Lower lobe of right lung (tissue), 2 donors: Measurements from ENCODE around the gene PTGIS. TPM values are rescaled to one million over a fixed set of nuclear protein-coding genes. Genes with fewer than 3 reads are reported as not detected.

ENCODE experiments used
- ATAC-seq, 2 donors: fragments of 200-7000 bp; cut with Tn5 transposase; one replicate each; pipeline ENCODE4 v1.9.1; 2020 to 2022; ENCODE audit warnings: mild to moderate bottlenecking in 2 of 2, moderate library complexity in 2 of 2
- DNase-seq: peaks from one replicate; pipeline ENCODE4 v3.0.0-alpha.2; 2020
- H3K27ac ChIP-seq: fragments of 200-600 bp; one replicate; pipeline ENCODE4 v1.8.0; 2022
- H3K27me3 ChIP-seq: fragments of 200-600 bp; one replicate; pipeline ENCODE4 v1.8.0; 2022; ENCODE audit warnings: low read depth
- H3K36me3 ChIP-seq: fragments of 200-600 bp; one replicate; pipeline ENCODE4 v1.8.0; 2022; ENCODE audit warnings: mild to moderate bottlenecking
- H3K4me1 ChIP-seq: fragments of 200-600 bp; one replicate; pipeline ENCODE4 v1.8.0; 2022
- H3K4me3 ChIP-seq: fragments of 200-600 bp; one replicate; pipeline ENCODE4 v1.8.0; 2022; ENCODE audit warnings: mild to moderate bottlenecking
- H3K9me3 ChIP-seq: fragments of 200-600 bp; one replicate; pipeline ENCODE4 v1.8.0; 2022
- intact Hi-C: fragments of 100-400 bp; cut with DNase I; formaldehyde crosslinking; loops from one replicate; pipeline ENCODE4 v1.11.0; 2022
- total RNA-seq: library from RNA; stranded (reverse); fragmentation: NEBNext Ultra II Directional; extraction: Animal tissue kit (Norgen Biotek cat#: 25700); gene quantifications from one replicate; pipeline ENCODE4 v1.2.1, GENCODE V29; 2021
- TF ChIP-seq, protein P1 (sequence below): fragments of 200-600 bp; IDR thresholded peaks from one replicate; pipeline ENCODE4 v1.8.0; 2022; ENCODE audit warnings: antibody characterized with exemption, mild to moderate bottlenecking
- donor health status: DM: no; HTN: yes; CAD: no; lungs with severe emphysema.

The PTGIS gene
- total RNA-seq, 1 donor from 2014 or later = 41.2 TPM

DNA sequence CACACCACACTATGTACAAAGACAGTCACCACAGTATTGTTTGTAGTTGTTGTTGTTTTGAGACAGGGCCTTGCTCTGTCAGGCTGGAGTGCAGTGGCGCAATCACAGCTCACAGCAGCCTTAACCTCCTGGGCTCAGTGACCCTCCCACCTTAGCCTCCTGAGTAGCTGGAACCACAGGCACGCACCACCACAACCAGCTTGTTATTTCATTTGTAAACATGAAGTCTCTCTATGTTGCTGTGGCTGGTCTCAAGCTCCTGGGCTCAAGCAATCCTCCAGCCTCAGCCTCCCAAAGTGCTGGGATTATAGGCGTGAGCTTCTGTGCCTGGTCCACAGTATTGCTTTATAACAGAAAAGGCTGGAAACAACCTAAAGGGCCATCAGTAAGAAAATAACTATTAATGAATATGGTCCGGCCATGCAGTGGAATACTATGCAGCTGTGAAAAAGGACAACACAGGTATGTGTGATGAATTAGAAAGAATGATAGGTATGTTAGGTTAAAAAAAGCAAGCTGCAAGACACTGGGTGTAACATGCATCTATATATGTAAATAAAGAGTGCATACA, 30.0 kb upstream of the PTGIS start:
- intact Hi-C loops = no loop called here
- TF ChIP-seq, protein P1, sequence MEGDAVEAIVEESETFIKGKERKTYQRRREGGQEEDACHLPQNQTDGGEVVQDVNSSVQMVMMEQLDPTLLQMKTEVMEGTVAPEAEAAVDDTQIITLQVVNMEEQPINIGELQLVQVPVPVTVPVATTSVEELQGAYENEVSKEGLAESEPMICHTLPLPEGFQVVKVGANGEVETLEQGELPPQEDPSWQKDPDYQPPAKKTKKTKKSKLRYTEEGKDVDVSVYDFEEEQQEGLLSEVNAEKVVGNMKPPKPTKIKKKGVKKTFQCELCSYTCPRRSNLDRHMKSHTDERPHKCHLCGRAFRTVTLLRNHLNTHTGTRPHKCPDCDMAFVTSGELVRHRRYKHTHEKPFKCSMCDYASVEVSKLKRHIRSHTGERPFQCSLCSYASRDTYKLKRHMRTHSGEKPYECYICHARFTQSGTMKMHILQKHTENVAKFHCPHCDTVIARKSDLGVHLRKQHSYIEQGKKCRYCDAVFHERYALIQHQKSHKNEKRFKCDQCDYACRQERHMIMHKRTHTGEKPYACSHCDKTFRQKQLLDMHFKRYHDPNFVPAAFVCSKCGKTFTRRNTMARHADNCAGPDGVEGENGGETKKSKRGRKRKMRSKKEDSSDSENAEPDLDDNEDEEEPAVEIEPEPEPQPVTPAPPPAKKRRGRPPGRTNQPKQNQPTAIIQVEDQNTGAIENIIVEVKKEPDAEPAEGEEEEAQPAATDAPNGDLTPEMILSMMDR = no peak
- Histone ChIP-seq H3K36me3 (no peaks in the 10 kb centered on the region), H3K27ac (no peak overlapping the region), H3K9me3 (no peaks in the 10 kb centered on the region), H3K27me3 (no peaks in the 10 kb centered on the region), H3K4me3 (no peak overlapping the region), H3K4me1 (peaks cover 39% of the 10 kb centered on the region)
- DNase-seq = peak; percentile 12
- ATAC-seq = no peak

DNA sequence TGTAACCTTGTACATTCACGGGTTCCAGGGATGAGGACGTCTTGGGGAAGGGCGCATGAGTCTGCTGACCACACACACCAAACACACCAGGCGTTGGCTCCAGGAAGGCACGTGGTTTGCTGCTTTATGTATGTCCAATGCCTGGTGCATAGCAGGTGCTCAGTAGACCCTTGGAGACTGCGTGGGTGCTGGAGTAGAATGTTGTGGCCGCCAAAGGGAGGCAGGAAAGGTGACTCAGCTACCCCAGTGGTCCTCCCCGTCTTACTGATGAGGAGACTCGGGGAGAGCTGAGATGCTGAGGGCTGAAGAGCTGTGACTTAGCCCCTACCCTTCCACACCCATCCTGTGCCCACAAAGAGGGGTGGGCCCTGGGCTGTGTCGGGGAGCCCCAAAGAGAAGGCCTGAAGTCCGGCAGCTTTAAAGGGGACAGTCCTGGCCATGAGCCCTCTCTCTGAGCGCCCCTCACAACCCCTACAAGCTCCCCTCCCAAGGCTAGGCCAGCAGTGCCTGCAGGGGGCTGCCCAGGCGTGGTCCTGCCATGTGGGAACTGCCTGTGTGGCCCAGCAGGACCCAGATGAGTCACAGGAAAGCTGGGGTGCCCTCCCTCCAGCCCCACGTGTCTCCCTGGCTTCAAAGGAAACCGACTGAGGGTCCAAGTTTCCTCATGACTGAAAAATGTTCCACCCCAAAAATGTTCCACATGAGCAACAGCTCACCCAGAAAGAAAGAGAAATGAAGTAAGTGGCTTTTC, 28.0 kb upstream of the PTGIS start:
- Histone ChIP-seq H3K27ac (peak overlapping the region; percentile 64), H3K27me3 (no peaks in the 10 kb centered on the region), H3K36me3 (no peaks in the 10 kb centered on the region), H3K9me3 (no peaks in the 10 kb centered on the region), H3K4me3 (no peak overlapping the region), H3K4me1 (peaks cover 39% of the 10 kb centered on the region)
- TF ChIP-seq, protein P1 = no peak
- ATAC-seq (peak in 1 of 2 donors; percentile 6), DNase-seq (no peak)
- intact Hi-C loops = no loop called here

DNA sequence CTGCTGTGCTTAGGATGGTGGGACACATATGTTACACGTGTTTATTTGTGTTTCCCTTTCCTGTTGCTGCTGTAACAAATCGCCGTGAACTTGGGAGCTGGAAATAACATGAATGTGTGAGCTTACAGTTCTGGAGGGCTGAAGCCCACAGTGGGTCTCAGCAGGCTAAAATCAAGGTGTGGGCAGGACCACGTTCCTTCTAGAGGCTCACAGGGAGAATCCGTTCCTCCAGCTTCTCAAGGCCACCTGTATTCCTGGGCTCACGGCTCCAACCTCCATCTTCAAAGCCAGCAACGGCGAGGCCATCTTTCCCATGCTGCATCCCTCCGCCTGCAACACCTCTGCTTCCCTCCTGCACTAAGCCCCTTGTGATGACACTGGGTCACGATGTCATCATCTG, 27.4 kb upstream of the PTGIS start:
- Histone ChIP-seq H3K27me3 (no peaks in the 10 kb centered on the region), H3K27ac (peak overlapping the region; percentile 64), H3K9me3 (no peaks in the 10 kb centered on the region), H3K4me3 (no peak overlapping the region), H3K4me1 (peaks cover 39% of the 10 kb centered on the region), H3K36me3 (no peaks in the 10 kb centered on the region)
- DNase-seq = no peak
- ATAC-seq = no peak
- TF ChIP-seq, protein P1 = no peak
- intact Hi-C loops = no loop called here

DNA sequence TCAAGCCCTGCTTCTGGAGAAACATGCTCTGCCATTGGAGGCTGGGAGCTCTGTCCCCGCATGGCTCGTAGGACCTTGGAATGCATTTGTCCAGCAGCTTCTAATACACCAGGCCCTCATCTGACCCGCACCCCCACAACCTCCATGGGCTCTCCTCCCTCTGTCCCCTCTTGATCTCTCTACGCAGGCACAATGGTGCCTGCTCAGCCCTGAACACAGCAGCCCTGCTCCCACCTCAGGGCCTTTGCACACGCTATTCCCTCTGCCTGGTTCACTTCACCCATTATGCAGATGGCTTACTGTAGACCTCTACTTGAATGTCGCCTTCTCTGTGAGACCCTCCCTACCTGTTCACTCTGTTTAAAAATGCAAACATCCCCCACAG, 27.0 kb upstream of the PTGIS start:
- H3K27ac ChIP-seq = peak overlapping the region; percentile 64
- H3K36me3 ChIP-seq = no peaks in the 10 kb centered on the region
- DNase-seq (no peak), ATAC-seq (no peak)
- no peak overlapping the region for H3K4me3 ChIP-seq
- H3K27me3 ChIP-seq = no peaks in the 10 kb centered on the region
- intact Hi-C loops = no loop called here
- peaks cover 39% of the 10 kb centered on the region for H3K4me1 ChIP-seq
- H3K9me3 ChIP-seq = no peaks in the 10 kb centered on the region
- TF ChIP-seq, protein P1 = no peak

DNA sequence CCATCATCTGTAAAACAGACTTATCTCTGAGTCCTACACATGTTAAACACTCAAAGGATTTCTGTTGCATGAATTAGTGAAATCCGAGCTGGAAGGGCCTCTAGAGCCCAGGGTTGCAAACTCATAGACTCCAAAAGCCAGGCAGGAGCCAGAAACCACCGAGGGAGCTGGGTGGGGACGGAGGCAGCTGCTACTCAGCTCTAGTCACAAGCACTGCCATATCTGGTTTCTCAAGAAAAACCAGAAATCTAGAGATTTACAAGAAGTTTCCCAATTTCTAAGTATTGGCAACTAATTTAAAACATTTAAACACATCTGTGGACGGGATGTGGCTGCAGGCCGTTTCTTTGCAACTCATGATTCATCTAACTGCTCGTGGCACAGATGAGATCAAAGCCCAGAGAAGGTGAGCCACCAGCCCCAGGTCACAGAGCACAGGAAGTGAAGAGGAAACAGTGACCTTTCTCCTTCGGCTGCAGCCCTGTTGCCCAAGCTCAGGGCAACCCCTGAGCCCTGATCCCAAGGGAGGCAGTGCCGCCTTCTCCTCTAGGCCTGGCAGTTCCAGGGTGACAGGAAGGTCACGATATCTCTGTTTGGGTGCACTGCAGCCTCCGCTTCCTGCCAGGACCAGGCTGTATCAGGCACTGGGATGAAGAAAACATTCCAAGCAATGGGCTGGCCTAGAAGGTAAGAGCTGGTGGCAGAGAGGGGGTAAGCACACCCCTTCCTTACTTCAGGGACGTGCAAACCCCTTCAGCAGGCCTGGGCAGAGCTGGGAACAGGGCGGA, 26.4 kb upstream of the PTGIS start:
- peak overlapping the region; percentile 64 for H3K27ac ChIP-seq
- no peaks in the 10 kb centered on the region for H3K9me3 ChIP-seq
- H3K36me3 ChIP-seq = no peaks in the 10 kb centered on the region
- H3K4me1 ChIP-seq = peaks cover 39% of the 10 kb centered on the region
- ATAC-seq = peak; percentile 33 to 49
- TF ChIP-seq, protein P1 = no peak
- H3K27me3 ChIP-seq = no peaks in the 10 kb centered on the region
- no peak overlapping the region for H3K4me3 ChIP-seq
- intact Hi-C loops = no loop called here
- DNase-seq = no peak
